ENCODE results near the gene EPYC. TPM values are rescaled to one million over a fixed set of nuclear protein-coding genes. Genes with fewer than 3 reads are reported as not detected.

Gene EPYC
- total RNA-seq, 1 donor from 2014 or later: 0.53 TPM

DNA sequence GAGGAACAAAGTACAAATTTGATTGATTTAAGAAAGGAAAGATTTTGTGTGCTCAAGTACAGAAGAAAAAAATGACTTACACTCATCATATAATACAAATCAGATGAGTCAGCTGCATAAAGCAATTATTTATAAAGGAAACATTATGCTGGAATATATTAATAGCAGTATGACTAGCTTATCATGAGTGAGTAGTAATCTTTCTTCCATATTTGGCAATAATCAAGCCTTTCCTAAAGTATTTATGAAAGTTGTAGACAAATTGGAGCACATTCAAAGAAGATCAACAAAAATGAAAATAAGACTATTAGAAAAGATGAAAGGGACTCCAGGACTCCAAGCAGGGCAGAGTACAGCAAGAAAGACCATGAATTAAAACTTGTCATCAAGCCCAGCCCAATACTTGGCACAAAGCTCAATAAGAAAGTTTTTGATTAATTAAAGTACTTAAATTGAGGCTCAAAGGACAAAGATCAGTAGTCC, 82.6 kb downstream of the EPYC start:
- Mint-ChIP-seq H3K4me3 (no peak overlapping the region), H3K36me3 (no peaks in the 10 kb centered on the region), H3K9me3 (no peaks in the 10 kb centered on the region), H3K27me3 (no peaks in the 10 kb centered on the region), H3K27ac (no peak overlapping the region), H3K4me1 (ENCODE audit: unreplicated experiment) (no peaks in the 10 kb centered on the region)
- no peak for DNase-seq (ENCODE audit: extremely low spot score, unreplicated experiment)
- TF ChIP-seq, protein P1, sequence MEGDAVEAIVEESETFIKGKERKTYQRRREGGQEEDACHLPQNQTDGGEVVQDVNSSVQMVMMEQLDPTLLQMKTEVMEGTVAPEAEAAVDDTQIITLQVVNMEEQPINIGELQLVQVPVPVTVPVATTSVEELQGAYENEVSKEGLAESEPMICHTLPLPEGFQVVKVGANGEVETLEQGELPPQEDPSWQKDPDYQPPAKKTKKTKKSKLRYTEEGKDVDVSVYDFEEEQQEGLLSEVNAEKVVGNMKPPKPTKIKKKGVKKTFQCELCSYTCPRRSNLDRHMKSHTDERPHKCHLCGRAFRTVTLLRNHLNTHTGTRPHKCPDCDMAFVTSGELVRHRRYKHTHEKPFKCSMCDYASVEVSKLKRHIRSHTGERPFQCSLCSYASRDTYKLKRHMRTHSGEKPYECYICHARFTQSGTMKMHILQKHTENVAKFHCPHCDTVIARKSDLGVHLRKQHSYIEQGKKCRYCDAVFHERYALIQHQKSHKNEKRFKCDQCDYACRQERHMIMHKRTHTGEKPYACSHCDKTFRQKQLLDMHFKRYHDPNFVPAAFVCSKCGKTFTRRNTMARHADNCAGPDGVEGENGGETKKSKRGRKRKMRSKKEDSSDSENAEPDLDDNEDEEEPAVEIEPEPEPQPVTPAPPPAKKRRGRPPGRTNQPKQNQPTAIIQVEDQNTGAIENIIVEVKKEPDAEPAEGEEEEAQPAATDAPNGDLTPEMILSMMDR (conservative IDR thresholded peaks at IDR 0.05): no peak

DNA sequence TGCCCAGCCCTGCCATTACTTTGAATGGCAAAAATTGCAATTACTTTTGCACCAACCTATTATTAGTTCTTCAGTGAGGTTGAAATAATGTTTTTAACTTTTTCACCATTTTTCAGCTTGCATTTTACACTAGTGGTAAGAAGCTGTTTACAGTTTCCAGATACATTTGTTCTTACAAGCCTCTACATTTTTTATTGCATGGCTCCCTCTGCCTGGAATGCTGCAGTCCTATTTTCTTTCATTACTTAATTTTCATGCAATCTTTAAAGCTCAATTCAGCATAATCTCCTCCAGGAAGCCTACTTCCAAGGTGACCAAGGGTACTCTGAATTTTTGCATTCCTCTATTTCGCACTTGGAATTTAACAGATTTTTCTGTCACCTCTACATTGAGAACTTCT, 83.2 kb downstream of the EPYC start:
- Mint-ChIP-seq H3K4me3 (no peak overlapping the region), H3K27me3 (no peaks in the 10 kb centered on the region), H3K9me3 (no peaks in the 10 kb centered on the region), H3K36me3 (no peaks in the 10 kb centered on the region), H3K27ac (no peak overlapping the region), H3K4me1 (ENCODE audit: unreplicated experiment) (no peaks in the 10 kb centered on the region)
- no peak for DNase-seq (ENCODE audit: extremely low spot score, unreplicated experiment)
- TF ChIP-seq, protein P1 (conservative IDR thresholded peaks at IDR 0.05): no peak

DNA sequence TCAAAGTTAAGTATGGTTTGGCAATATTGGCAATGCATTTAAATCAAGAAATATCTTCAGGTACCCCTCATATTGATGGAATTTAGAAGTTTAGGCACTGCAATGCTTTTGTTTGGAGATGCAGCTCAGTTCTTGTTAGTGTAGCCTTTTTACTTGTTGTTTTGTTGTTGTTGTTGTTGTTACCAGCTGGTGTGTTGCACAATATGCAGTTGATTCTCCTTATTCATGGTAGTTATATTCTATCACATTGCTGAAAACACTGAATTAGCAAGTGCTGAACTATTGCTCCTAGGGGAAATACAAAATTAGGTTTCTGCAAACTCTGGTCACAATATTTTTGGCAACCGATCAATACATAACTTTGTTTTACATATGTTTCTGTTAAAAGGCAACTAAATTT, 84.5 kb downstream of the EPYC start:
- Mint-ChIP-seq H3K4me1 (ENCODE audit: unreplicated experiment) (no peaks in the 10 kb centered on the region), H3K27ac (no peak overlapping the region), H3K36me3 (no peaks in the 10 kb centered on the region), H3K9me3 (no peaks in the 10 kb centered on the region), H3K4me3 (no peak overlapping the region), H3K27me3 (no peaks in the 10 kb centered on the region)
- no peak for DNase-seq (ENCODE audit: extremely low spot score, unreplicated experiment)
- TF ChIP-seq, protein P1 (conservative IDR thresholded peaks at IDR 0.05): no peak

DNA sequence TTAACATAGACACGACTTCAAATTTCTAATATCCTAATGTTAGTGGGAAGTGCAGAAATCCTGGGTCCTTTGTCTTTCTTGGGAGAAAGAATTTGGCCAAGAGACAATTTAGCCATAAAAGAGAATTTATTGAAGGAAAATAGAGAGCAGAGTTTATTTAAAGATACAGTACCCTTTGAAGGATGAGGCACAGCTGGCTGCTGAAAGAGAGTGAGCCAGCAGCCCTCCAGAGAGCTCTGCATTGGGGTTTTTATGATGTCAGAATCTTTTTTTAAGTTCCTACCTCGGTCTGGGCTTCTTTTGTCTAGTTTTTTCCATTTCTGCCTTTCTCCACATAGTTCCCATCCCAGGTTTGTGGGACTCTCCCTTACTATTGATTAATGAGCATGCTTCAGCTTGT, 87.3 kb downstream of the EPYC start:
- no peaks in the 10 kb centered on the region for H3K27me3 Mint-ChIP-seq
- H3K9me3 Mint-ChIP-seq: peaks cover 4% of the 10 kb centered on the region
- H3K27ac Mint-ChIP-seq: no peak overlapping the region
- no peak for DNase-seq (ENCODE audit: extremely low spot score, unreplicated experiment)
- no peaks in the 10 kb centered on the region for H3K36me3 Mint-ChIP-seq
- TF ChIP-seq, protein P1 (conservative IDR thresholded peaks at IDR 0.05): no peak
- no peaks in the 10 kb centered on the region for H3K4me1 Mint-ChIP-seq (ENCODE audit: unreplicated experiment)
- no peak overlapping the region for H3K4me3 Mint-ChIP-seq

DNA sequence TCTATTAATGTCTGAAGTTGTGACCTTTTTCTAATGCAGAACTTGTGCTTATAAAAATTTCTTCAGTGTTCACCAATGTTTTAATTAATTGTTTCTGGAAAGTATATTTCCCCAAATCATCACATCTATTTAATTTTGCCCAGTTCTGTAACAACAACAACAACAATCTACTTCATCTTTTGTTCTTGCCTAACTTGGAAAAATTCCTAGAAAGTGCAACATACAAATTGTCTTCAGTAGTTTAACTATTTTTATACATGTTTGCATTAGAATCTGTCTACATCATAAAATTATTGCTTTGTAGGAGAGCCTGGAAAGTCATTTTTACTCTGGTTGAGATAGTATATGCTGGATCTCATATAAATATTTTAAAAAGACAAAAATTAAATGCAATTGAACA, 88.3 kb downstream of the EPYC start:
- Mint-ChIP-seq H3K9me3 (peaks cover 4% of the 10 kb centered on the region), H3K27me3 (no peaks in the 10 kb centered on the region), H3K36me3 (no peaks in the 10 kb centered on the region), H3K27ac (no peak overlapping the region), H3K4me3 (no peak overlapping the region), H3K4me1 (ENCODE audit: unreplicated experiment) (no peaks in the 10 kb centered on the region)
- TF ChIP-seq, protein P1 (conservative IDR thresholded peaks at IDR 0.05): no peak
- DNase-seq (ENCODE audit: extremely low spot score, unreplicated experiment): no peak

DNA sequence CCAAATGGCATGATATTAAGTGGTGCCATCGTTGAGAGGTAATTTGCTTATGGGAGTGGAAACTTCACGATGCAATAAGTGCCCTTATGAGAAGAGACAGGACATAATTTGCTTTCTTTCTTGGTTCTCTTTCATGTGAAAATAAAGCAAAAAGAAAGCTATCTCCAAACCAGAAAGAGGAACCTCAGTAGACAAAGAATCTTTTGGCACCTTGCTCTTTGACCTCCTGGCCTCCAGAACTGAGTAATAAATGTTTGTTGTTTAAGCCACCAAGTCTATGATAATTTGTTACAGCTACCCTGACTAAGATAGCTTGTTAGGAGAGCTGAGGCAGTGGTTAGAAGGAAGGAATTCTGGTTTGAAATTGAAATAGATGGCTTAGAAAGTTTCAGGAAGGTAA, 89.4 kb downstream of the EPYC start:
- Mint-ChIP-seq H3K36me3 (no peaks in the 10 kb centered on the region), H3K27ac (no peak overlapping the region), H3K4me1 (ENCODE audit: unreplicated experiment) (no peaks in the 10 kb centered on the region), H3K4me3 (no peak overlapping the region), H3K27me3 (no peaks in the 10 kb centered on the region), H3K9me3 (peaks cover 4% of the 10 kb centered on the region)
- TF ChIP-seq, protein P1 (conservative IDR thresholded peaks at IDR 0.05): no peak
- DNase-seq (ENCODE audit: extremely low spot score, unreplicated experiment): no peak

All from type B pancreatic cell (in vitro differentiated cells).